Activated CD4-positive, CD25-positive, alpha-beta regulatory T cell treated with anti-CD3 and anti-CD28 coated beads, Interleukin-2, amount 50 U/mL, for 16 hours (primary cell): Measurements from ENCODE around the gene SAA4.
"Not testable (repeated sequence)": the region's sequence is repeated elsewhere in the genome, so short reads cannot be mapped to it uniquely, and the experiment has no call there.

Source experiments
- DNase-seq: peaks from one replicate; pipeline ENCODE4 v3.0.0-alpha.2; 2020; ENCODE audit warnings: low read depth, low spot score

The SAA4 gene

GRCh38 chr11:18189476-18190245 is 46.9 kb downstream of the SAA4 start:
- not testable (repeated sequence) for DNase-seq

GRCh38 chr11:18188796-18189195 is 47.8 kb downstream of the SAA4 start:
- no peak for DNase-seq
